Measurements from ENCODE around the gene TMC8. TPM values are rescaled to one million over a fixed set of nuclear protein-coding genes. Genes with fewer than 3 reads are reported as not detected.

Gene TMC8
- total and polyA plus RNA-seq, 2 donors (not counting 3 experiments of a cell fraction or from before 2014, with no cell fraction given): 0.07 to 1.3 TPM

GRCh38 chr17:78182504-78182903 is 51.9 kb downstream of the TMC8 start:
- no TSS peak for BruUV-seq (replicated peaks)
- Histone ChIP-seq H3K4me2 (ENCODE audit: insufficient read depth, low read length) (no peak overlapping the region), H4K20me1 (replicated peaks; ENCODE audit: control insufficient read depth, extremely low read depth, insufficient read depth, low read length) (no peaks in the 10 kb centered on the region), H3K27me3 (ENCODE audit: control insufficient read depth in 2 of 2, insufficient read depth in 2 of 2, low read length in 2 of 2) (no peaks in the 10 kb centered on the region), H3K79me2 (ENCODE audit: control insufficient read depth, insufficient read depth, low read length) (peaks cover 8% of the 10 kb centered on the region), H3K4me3 (replicated peaks in 1 of 3; ENCODE audit: insufficient read depth in 1 of 3, low read depth in 1 of 3, low read length in 3 of 3) (no peak overlapping the region), H3K9ac (replicated peaks; ENCODE audit: extremely low read depth, insufficient read depth, low read length) (no peak overlapping the region), H3K27ac (ENCODE audit: insufficient read depth, low read depth, low read length) (no peak overlapping the region), H3K36me3 (ENCODE audit: control insufficient read depth in 2 of 2, extremely low read depth in 1 of 2, insufficient read depth in 2 of 2, low read length in 2 of 2) (no peaks in the 10 kb centered on the region), H2AFZ (ENCODE audit: low read depth, low read length) (no peak overlapping the region), H3K9me1 (replicated peaks; ENCODE audit: control insufficient read depth, extremely low read depth, insufficient read depth, low read length) (no peaks in the 10 kb centered on the region), H3K4me1 (ENCODE audit: control insufficient read depth, extremely low read depth, insufficient read depth, low read length) (peaks cover 4% of the 10 kb centered on the region), H3K9me3 (replicated peaks; ENCODE audit: control insufficient read depth, insufficient read depth, low read length) (no peaks in the 10 kb centered on the region)
- ChIA-PET POLR2A (no interaction called here), CTCF (interaction anchor here (0.8 to 1.4 kb wide), 2 partner anchors 17 to 40 kb away, joined by 3 read pairs; no protein-coding TSS in a partner anchor)
- dilution Hi-C loops (cut with MboI; ENCODE audit: extremely low pct_ligation_motif_present, low sequenced_read_pairs): no loop called here
- FAIRE-seq: no peak
- no peak for DNase-seq (ENCODE audit: low read depth, low spot score)
- no peak for TF ChIP-seq CTCF (IDR thresholded peaks at IDR 0.05; ENCODE audit: extremely low read depth in 1 of 2, insufficient read depth in 1 of 2, low read depth in 1 of 2, low read length in 2 of 2)
- no peak for TF ChIP-seq EZH2 (IDR thresholded peaks at IDR 0.05; ENCODE audit: borderline replicate concordance, low read depth, low read length, severe bottlenecking)
- no peak for TF ChIP-seq FOS (IDR thresholded peaks at IDR 0.05; ENCODE audit: borderline replicate concordance, insufficient read depth, low read length)
- TF ChIP-seq POLR2AphosphoS5 (IDR thresholded peaks at IDR 0.05; ENCODE audit: insufficient read depth, low read depth, low read length): no peak
- no peak for TF ChIP-seq POLR2A (IDR thresholded peaks at IDR 0.05; ENCODE audit: low read depth, low read length)
- TF ChIP-seq MYC (IDR thresholded peaks at IDR 0.05; ENCODE audit: low read depth, low read length): no peak
- no peak for TF ChIP-seq JUN (IDR thresholded peaks at IDR 0.05; ENCODE audit: borderline replicate concordance, insufficient read depth, insufficient read length, low read depth)
- TF ChIP-seq GATA2 (IDR thresholded peaks at IDR 0.05; ENCODE audit: insufficient read depth, insufficient read length, low read depth, low read length): no peak
- TF ChIP-seq MAX (IDR thresholded peaks at IDR 0.05; ENCODE audit: insufficient read depth, insufficient read length): no peak
- intact Hi-C loops (cut with micrococcal nuclease): no loop called here
